SK-N-SH (cell line): Measurements from ENCODE around the gene RNF32. TPM values are rescaled to one million over a fixed set of nuclear protein-coding genes. Genes with fewer than 3 reads are reported as not detected.

Experiments used
- CTCF ChIA-PET: fragments of 300-600, 350-600 bp; formaldehyde crosslinking; extraction: SDS; loops from one replicate; lab custom pipeline; 2021; lab: Yijun Ruan, JAX
- POLR2A ChIA-PET: fragments of 350-600 bp; sonication (Branson Sonifier 250); formaldehyde crosslinking; extraction: SDS; loops from one replicate; lab custom pipeline; 2020; ENCODE audit warnings: antibody characterized with exemption, inconsistent platforms; lab: Yijun Ruan, JAX
- DNase-seq: peaks from one replicate; pipeline ENCODE4 v3.0.0; 2012
- H2AFZ ChIP-seq: fragments of 200-600 bp; sonication (generic); 2 replicates; pipeline ENCODE4 v1.8.1; 2016; ENCODE audit warnings: antibody characterized with exemption, mild to moderate bottlenecking, low read depth
- H3F3A ChIP-seq: fragments of 200-600 bp; sonication (generic); replicated peaks from 2 replicates; pipeline ENCODE3; 2016; ENCODE audit warnings: antibody characterized with exemption, mild to moderate bottlenecking; ENCODE audit not compliant: insufficient read depth
- H3K27ac ChIP-seq, 2 experiments: fragments of 200-500 bp in 1 of 2; fragments of 200-600 bp in 1 of 2; sonication (Bioruptor generic) in 1 of 2; sonication (generic), shearing (Covaris generic) in 1 of 2; 2 replicates each; pipeline versions ENCODE4 v1.5.1 to v1.6.1; 2014 to 2016; ENCODE audit warnings: low read depth in 2 of 2, inconsistent platforms in 1 of 2, low read length in 1 of 2, mild to moderate bottlenecking in 1 of 2, mixed read lengths in 1 of 2
- H3K27me3 ChIP-seq: fragments of 200-600 bp; sonication (generic), shearing (Covaris generic); 2 replicates; pipeline ENCODE4 v1.6.1; 2016; ENCODE audit warnings: mixed run types; ENCODE audit not compliant: insufficient read depth
- H3K36me3 ChIP-seq, 2 experiments: fragments of 200-500 bp in 1 of 2; fragments of 200-600 bp in 1 of 2; sonication (Bioruptor generic) in 1 of 2; sonication (generic) in 1 of 2; replicated peaks in 1 of 2; 2 replicates each; pipeline versions ENCODE3 to v1.5.1; 2014 to 2016; ENCODE audit warnings: low read length in 1 of 2, mild to moderate bottlenecking in 1 of 2; ENCODE audit not compliant: insufficient read depth in 2 of 2, control insufficient read depth in 1 of 2
- H3K4me1 ChIP-seq, 2 experiments: fragments of 200-500 bp in 1 of 2; fragments of 200-600 bp in 1 of 2; sonication (Bioruptor generic) in 1 of 2; sonication (generic), shearing (Covaris generic) in 1 of 2; 2 replicates each; pipeline versions ENCODE4 v1.5.1 to v1.6.1; 2014 to 2016; ENCODE audit warnings: low read depth in 1 of 2, low read length in 1 of 2, mixed run types in 1 of 2; ENCODE audit not compliant: insufficient read depth in 2 of 2, control insufficient read depth in 1 of 2
- H3K4me2 ChIP-seq: fragments of 200-600 bp; sonication (generic), shearing (Covaris generic); 2 replicates; pipeline ENCODE4 v1.6.1; 2017; ENCODE audit warnings: mixed run types
- H3K4me3 ChIP-seq, 2 experiments: fragments of 200-500 bp in 1 of 2; fragments of 200-600 bp in 1 of 2; sonication (Bioruptor generic) in 1 of 2; sonication (generic), shearing (Covaris generic) in 1 of 2; 2 replicates each; pipeline versions ENCODE4 v1.5.1 to v1.8.1; 2014 to 2016; ENCODE audit warnings: low read depth in 2 of 2, inconsistent platforms in 1 of 2, low read length in 1 of 2, mild to moderate bottlenecking in 1 of 2, mixed read lengths in 1 of 2, moderate library complexity in 1 of 2
- H3K79me2 ChIP-seq: fragments of 200-600 bp; sonication (generic); 2 replicates; pipeline ENCODE4 v1.8.1; 2017; ENCODE audit warnings: mild to moderate bottlenecking; ENCODE audit not compliant: insufficient read depth
- H3K9ac ChIP-seq: fragments of 200-600 bp; sonication (generic); 2 replicates; pipeline ENCODE4 v1.6.1; 2017; ENCODE audit warnings: mixed run types
- H3K9me2 ChIP-seq: fragments of 200-600 bp; sonication (generic); 2 replicates; pipeline ENCODE4 v1.6.1; 2017; ENCODE audit warnings: mixed run types
- H3K9me3 ChIP-seq: fragments of 200-600 bp; sonication (generic); 2 replicates; pipeline ENCODE4 v1.6.1; 2017; ENCODE audit warnings: mixed run types, mild to moderate bottlenecking, moderate library complexity
- H4K20me1 ChIP-seq: fragments of 200-600 bp; sonication (generic); 2 replicates; pipeline ENCODE4 v1.6.1; 2017; ENCODE audit warnings: mild to moderate bottlenecking, mixed run types; ENCODE audit not compliant: insufficient read depth
- ELF1 ChIP-seq: IDR thresholded peaks from 2 replicates; pipeline ENCODE4 v1.4.0; 2012
- FOXJ3 ChIP-seq: sonication (generic); formaldehyde crosslinking; IDR thresholded peaks from 2 replicates; pipeline ENCODE4 v1.5.1; 2020; ENCODE audit warnings: mild to moderate bottlenecking, missing genetic modification reagents
- FOXM1 ChIP-seq: IDR thresholded peaks from 2 replicates; pipeline ENCODE4 v1.4.0; 2012; ENCODE audit warnings: low read depth, mild to moderate bottlenecking
- JUND ChIP-seq: IDR thresholded peaks from 2 replicates; pipeline ENCODE4 v1.4.0; 2012
- MAX ChIP-seq: IDR thresholded peaks from 2 replicates; pipeline ENCODE4 v1.4.0; 2012; ENCODE audit warnings: low read depth
- MXI1 ChIP-seq: IDR thresholded peaks from 2 replicates; pipeline ENCODE4 v1.6.1; 2012; ENCODE audit warnings: mild to moderate bottlenecking, low read depth, low read length, improper control_type of control experiment
- NFIC ChIP-seq: IDR thresholded peaks from 2 replicates; pipeline ENCODE4 v1.4.0; 2012; ENCODE audit warnings: borderline replicate concordance
- NRF1 ChIP-seq: IDR thresholded peaks from 2 replicates; pipeline ENCODE4 v1.6.1; 2012; ENCODE audit warnings: low read depth, mild to moderate bottlenecking, low read length
- RAD21 ChIP-seq: IDR thresholded peaks from 2 replicates; pipeline ENCODE4 v1.6.1; 2012; ENCODE audit warnings: mild to moderate bottlenecking, low read length
- RCOR1 ChIP-seq: fragments of 150-350 bp; IDR thresholded peaks from 2 replicates; pipeline ENCODE4 v1.6.1; 2017; ENCODE audit warnings: antibody characterized with exemption, low read length
- REST ChIP-seq: IDR thresholded peaks from 2 replicates; pipeline ENCODE4 v1.6.1; 2012; ENCODE audit warnings: mild to moderate bottlenecking, low read depth, low read length, moderate library complexity
- RXRA ChIP-seq: IDR thresholded peaks from 2 replicates; pipeline ENCODE4 v1.4.0; 2012; ENCODE audit warnings: low read depth, mild to moderate bottlenecking, borderline replicate concordance
- SIN3A ChIP-seq: IDR thresholded peaks from 2 replicates; pipeline ENCODE4 v1.6.1; 2012; ENCODE audit warnings: low read depth, mild to moderate bottlenecking, low read length, moderate library complexity, borderline replicate concordance
- SMC3 ChIP-seq: IDR thresholded peaks from 2 replicates; pipeline ENCODE4 v1.6.1; 2012; ENCODE audit warnings: low read depth, low read length, improper control_type of control experiment
- USF1 ChIP-seq: IDR thresholded peaks from 2 replicates; pipeline ENCODE4 v1.4.0; 2012; ENCODE audit warnings: low read depth, borderline replicate concordance
- WGBS: methylation state at CpG from one replicate; pipeline ENCODE4 v1.1.6; 2017; ENCODE audit warnings: low lambda C conversion rate; 5-methylcytosine and 5-hydroxymethylcytosine counted together
- polyA plus RNA-seq, 3 experiments: library from polyadenylated mRNA; depleted of rRNA; stranded (reverse); fragments of >200 nt; gene quantifications; 2 replicates each; pipeline ENCODE4 v1.2.3, GENCODE V29; 2012
- TF ChIP-seq, protein P1 (sequence below): fragments of 150-350 bp; IDR thresholded peaks from 2 replicates; pipeline ENCODE4 v1.6.1; 2017; ENCODE audit warnings: antibody characterized with exemption, low read length, low read depth, borderline replicate concordance
- TF ChIP-seq, protein P2 (sequence below): fragments of 200-600 bp; sonication (generic); IDR thresholded peaks from 2 replicates; pipeline ENCODE4 v1.6.1; 2017; ENCODE audit warnings: antibody characterized with exemption, mild to moderate bottlenecking, moderate library complexity
- TF ChIP-seq, protein P3 (sequence below): IDR thresholded peaks from 2 replicates; pipeline ENCODE4 v1.4.0; 2012; ENCODE audit warnings: low read depth, borderline replicate concordance

Gene RNF32
- polyA plus RNA-seq, 1 of the 3 experiments (the other 2 are of a cell fraction): 2.3 TPM

DNA sequence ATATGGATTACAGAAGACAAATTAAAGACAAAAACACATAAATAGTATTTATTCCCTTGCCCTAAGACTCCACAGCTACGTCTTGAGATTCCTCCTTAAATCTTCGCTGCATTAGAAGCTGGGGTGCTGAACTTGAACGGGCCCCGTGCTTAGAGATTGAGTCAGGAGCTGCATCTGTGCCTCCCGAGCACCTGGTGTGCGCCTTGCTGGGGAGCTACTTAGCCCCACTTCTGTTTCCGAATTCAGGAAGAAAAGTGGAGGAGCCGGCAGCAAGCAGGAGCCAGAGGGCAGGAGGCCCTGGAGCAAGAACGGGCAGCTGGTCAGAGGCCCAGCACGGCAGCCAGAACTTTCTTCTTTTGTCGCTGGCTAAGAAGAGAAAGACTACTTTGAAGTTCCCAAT, 30.4 kb upstream of the RNF32 start:
- ChIA-PET CTCF (interaction anchor here (0.7 to 0.8 kb wide), 2 partner anchors 13 to 207 kb away, joined by 3 read pairs; no protein-coding TSS in a partner anchor), POLR2A (no interaction called here)
- Histone ChIP-seq H2AFZ (no peak overlapping the region), H3K27ac (no peak overlapping the region), H3K9me3 (no peaks in the 10 kb centered on the region), H4K20me1 (no peaks in the 10 kb centered on the region), H3F3A (no peaks in the 10 kb centered on the region), H3K9me2 (no peaks in the 10 kb centered on the region), H3K4me1 (peaks cover 0 to 6% of the 10 kb centered on the region in 2 experiments; a peak in 1 of 4 replicates), H3K4me2 (no peak overlapping the region), H3K36me3 (no peaks in the 10 kb centered on the region), H3K4me3 (no peak overlapping the region), H3K27me3 (peaks cover 13% of the 10 kb centered on the region; the same call in 1 of the 2 replicates), H3K9ac (no peak overlapping the region), H3K79me2 (no peaks in the 10 kb centered on the region)
- no peak for TF ChIP-seq REST
- TF ChIP-seq RAD21: no peak
- TF ChIP-seq NFIC: no peak
- TF ChIP-seq, protein P1, sequence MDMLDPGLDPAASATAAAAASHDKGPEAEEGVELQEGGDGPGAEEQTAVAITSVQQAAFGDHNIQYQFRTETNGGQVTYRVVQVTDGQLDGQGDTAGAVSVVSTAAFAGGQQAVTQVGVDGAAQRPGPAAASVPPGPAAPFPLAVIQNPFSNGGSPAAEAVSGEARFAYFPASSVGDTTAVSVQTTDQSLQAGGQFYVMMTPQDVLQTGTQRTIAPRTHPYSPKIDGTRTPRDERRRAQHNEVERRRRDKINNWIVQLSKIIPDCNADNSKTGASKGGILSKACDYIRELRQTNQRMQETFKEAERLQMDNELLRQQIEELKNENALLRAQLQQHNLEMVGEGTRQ: no peak
- TF ChIP-seq SIN3A: no peak
- no peak for TF ChIP-seq RXRA
- TF ChIP-seq SMC3: no peak
- TF ChIP-seq USF1: no peak
- TF ChIP-seq JUND: no peak
- TF ChIP-seq, protein P2, sequence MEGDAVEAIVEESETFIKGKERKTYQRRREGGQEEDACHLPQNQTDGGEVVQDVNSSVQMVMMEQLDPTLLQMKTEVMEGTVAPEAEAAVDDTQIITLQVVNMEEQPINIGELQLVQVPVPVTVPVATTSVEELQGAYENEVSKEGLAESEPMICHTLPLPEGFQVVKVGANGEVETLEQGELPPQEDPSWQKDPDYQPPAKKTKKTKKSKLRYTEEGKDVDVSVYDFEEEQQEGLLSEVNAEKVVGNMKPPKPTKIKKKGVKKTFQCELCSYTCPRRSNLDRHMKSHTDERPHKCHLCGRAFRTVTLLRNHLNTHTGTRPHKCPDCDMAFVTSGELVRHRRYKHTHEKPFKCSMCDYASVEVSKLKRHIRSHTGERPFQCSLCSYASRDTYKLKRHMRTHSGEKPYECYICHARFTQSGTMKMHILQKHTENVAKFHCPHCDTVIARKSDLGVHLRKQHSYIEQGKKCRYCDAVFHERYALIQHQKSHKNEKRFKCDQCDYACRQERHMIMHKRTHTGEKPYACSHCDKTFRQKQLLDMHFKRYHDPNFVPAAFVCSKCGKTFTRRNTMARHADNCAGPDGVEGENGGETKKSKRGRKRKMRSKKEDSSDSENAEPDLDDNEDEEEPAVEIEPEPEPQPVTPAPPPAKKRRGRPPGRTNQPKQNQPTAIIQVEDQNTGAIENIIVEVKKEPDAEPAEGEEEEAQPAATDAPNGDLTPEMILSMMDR: no peak
- TF ChIP-seq, protein P3, sequence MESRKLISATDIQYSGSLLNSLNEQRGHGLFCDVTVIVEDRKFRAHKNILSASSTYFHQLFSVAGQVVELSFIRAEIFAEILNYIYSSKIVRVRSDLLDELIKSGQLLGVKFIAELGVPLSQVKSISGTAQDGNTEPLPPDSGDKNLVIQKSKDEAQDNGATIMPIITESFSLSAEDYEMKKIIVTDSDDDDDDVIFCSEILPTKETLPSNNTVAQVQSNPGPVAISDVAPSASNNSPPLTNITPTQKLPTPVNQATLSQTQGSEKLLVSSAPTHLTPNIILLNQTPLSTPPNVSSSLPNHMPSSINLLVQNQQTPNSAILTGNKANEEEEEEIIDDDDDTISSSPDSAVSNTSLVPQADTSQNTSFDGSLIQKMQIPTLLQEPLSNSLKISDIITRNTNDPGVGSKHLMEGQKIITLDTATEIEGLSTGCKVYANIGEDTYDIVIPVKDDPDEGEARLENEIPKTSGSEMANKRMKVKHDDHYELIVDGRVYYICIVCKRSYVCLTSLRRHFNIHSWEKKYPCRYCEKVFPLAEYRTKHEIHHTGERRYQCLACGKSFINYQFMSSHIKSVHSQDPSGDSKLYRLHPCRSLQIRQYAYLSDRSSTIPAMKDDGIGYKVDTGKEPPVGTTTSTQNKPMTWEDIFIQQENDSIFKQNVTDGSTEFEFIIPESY: no peak
- TF ChIP-seq ELF1: no peak
- no peak for TF ChIP-seq FOXM1
- TF ChIP-seq MXI1: no peak
- TF ChIP-seq RCOR1: no peak
- no peak for TF ChIP-seq FOXJ3
- TF ChIP-seq MAX: no peak
- TF ChIP-seq NRF1: no peak
- DNase-seq: no peak
- 88% methylated on average over 11 of the region's 11 CpGs for WGBS
